ENCODE data around the gene TEAD1. TPM values are rescaled to one million over a fixed set of nuclear protein-coding genes. Genes with fewer than 3 reads are reported as not detected.

Gene TEAD1
- total RNA-seq, 4 donors from 2014 or later: 46.4 to 214 (median 61.2) TPM

DNA sequence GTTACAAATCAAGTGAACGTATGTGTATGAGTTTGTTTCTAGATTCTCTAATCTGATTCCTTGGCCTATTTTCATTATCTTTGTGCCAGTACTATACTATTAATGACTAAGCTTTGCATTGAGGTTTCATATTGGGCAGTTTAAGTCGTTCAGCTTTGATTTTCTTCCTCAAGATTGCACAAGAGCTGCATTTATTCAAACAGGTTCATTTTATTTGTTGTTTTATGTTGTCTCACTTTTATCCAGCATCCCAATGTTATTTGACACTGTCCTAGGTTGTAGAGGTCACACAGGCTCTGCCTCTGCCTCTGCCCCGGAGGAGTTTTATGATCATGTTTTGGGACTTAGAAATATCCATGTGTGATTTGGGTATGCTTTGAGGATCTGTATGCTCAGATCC is 79.8 kb downstream of the TEAD1 start:
- Histone ChIP-seq H3K36me3 (no peaks in the 10 kb centered on the region), H3K4me3 (no peak overlapping the region), H3K27ac (no peak overlapping the region), H3K4me1 (peaks cover 9 to 35% (median 14%) of the 10 kb centered on the region in 4 donors), H3K27me3 (no peaks in the 10 kb centered on the region), H3K9me3 (no peaks in the 10 kb centered on the region)
- in situ Hi-C loops (cut with MboI; ENCODE audit: low pct_ligation_motif_present in 1 of 4, low pct_unique_long_range_greater_than_20kb in 1 of 4, low sequenced_read_pairs in 3 of 4): no loop called here
- WGBS, 2 donors (ENCODE audit: low coverage in 1 of 2): 46 to 51% methylated on average over 2 to 3 of the region's 3 CpGs
- TF ChIP-seq, protein P1, sequence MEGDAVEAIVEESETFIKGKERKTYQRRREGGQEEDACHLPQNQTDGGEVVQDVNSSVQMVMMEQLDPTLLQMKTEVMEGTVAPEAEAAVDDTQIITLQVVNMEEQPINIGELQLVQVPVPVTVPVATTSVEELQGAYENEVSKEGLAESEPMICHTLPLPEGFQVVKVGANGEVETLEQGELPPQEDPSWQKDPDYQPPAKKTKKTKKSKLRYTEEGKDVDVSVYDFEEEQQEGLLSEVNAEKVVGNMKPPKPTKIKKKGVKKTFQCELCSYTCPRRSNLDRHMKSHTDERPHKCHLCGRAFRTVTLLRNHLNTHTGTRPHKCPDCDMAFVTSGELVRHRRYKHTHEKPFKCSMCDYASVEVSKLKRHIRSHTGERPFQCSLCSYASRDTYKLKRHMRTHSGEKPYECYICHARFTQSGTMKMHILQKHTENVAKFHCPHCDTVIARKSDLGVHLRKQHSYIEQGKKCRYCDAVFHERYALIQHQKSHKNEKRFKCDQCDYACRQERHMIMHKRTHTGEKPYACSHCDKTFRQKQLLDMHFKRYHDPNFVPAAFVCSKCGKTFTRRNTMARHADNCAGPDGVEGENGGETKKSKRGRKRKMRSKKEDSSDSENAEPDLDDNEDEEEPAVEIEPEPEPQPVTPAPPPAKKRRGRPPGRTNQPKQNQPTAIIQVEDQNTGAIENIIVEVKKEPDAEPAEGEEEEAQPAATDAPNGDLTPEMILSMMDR (IDR thresholded peaks at IDR 0.05): no peak
- TF ChIP-seq POLR2AphosphoS5 (IDR thresholded peaks at IDR 0.05) (no peak), POLR2A (IDR thresholded peaks at IDR 0.05) (no peak), EP300 (IDR thresholded peaks at IDR 0.05; ENCODE audit: low read depth) (no peak)
- intact Hi-C loops (cut with DNase I; ENCODE audit: low total_unique reads): no loop called here
- DNase-seq: no peak

DNA sequence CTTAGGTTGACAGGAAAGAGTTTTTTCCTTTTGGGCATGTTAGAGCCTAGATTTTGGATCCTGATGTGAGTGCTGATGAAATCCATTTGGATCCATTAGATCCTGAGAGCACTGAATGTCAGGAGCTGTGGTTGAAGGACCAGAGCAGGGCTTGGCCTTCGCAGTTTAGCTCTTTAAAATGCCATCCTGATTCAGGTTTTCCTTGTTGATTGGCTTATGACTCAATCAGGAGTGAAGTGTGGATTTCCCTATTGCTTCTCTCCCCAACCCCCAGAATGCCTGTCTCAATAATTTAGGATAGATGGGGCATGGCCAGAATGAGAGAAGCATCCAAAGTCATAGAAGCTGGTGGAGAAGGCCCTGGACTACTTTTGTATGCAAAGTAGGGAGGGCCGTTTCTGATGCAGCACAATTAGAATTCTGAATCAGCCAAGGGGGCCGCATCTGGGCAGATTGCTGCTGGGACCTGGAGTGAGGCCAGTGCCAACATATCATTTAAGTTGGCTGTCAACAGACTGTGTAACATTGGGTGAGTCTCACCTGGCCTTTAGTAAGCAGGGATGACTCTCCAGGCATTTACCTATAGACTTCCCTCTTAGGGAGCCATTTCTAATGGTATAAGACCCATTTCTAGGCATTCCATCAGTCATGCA is 80.5 kb downstream of the TEAD1 start:
- peak; percentile 15 for DNase-seq
- TF ChIP-seq, protein P1 (IDR thresholded peaks at IDR 0.05): no peak
- peaks cover 9 to 35% (median 14%) of the 10 kb centered on the region in 4 donors for H3K4me1 ChIP-seq
- no peak overlapping the region for H3K27ac ChIP-seq
- intact Hi-C loops (cut with DNase I; ENCODE audit: low total_unique reads): no loop called here
- in situ Hi-C loops (cut with MboI; ENCODE audit: low pct_ligation_motif_present in 1 of 4, low pct_unique_long_range_greater_than_20kb in 1 of 4, low sequenced_read_pairs in 3 of 4): no loop called here
- H3K36me3 ChIP-seq: no peaks in the 10 kb centered on the region
- 57% methylated on average over 3 of the region's 3 CpGs; no CpG with 5 or more reads in 1 of the 2 donors for WGBS, 2 donors (ENCODE audit: low coverage in 1 of 2)
- no peaks in the 10 kb centered on the region for H3K27me3 ChIP-seq
- no peaks in the 10 kb centered on the region for H3K9me3 ChIP-seq
- H3K4me3 ChIP-seq: no peak overlapping the region

DNA sequence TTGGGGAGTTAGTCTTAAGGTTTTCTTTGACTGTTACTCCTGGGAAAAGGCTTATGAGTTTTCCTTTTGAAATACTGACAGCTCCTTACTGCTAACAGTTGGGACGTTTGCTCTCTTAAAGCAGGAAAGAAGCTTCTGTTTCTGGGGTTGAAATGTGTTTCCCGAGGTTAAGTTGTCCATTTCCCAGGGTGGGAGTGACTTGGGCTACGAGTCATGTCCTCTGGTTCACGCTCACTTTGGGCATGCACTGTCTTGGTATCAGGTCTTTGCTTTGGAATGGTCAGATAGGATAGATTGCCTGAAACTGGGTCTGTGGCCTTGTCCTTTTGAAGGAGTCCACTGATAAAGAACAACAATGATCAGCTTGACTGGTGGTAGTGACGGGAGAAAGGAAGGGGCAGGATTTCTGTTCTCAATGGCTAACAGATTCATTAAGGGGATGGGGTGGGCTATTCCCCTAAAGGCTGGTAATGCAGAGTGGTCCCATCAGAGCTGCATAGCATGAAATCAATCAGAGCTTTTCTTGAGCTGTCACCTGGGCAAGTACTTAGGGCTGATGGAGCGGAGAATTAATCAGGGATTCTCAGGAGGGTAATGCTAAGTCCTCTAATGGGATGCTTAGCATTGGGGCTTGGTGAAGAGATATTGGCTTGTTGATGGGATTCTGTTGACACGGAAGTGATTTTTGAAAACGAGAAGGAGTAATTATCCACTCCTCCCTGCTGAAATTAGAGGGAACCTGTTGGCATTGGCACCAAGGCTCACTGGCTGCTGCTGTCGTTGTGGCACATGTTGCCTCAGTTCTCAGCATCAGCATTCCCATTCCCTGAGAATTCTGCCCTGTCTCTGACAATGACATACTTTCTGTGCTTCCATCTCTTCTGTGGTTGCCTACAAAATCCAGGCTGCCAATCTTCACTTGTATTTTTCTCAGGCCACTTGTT is 81.6 kb downstream of the TEAD1 start:
- no peaks in the 10 kb centered on the region for H3K36me3 ChIP-seq
- no peaks in the 10 kb centered on the region for H3K9me3 ChIP-seq
- intact Hi-C loops (cut with DNase I; ENCODE audit: low total_unique reads) (no loop called here), in situ Hi-C loops (cut with MboI; ENCODE audit: low pct_ligation_motif_present in 1 of 4, low pct_unique_long_range_greater_than_20kb in 1 of 4, low sequenced_read_pairs in 3 of 4) (no loop called here)
- H3K27me3 ChIP-seq: no peaks in the 10 kb centered on the region
- no peak for DNase-seq
- 71 to 72% methylated on average over 5 to 9 of the region's 9 CpGs for WGBS, 2 donors (ENCODE audit: low coverage in 1 of 2)
- no peak overlapping the region for H3K27ac ChIP-seq
- TF ChIP-seq POLR2AphosphoS5 (IDR thresholded peaks at IDR 0.05) (no peak), POLR2A (IDR thresholded peaks at IDR 0.05) (no peak), EP300 (IDR thresholded peaks at IDR 0.05; ENCODE audit: low read depth) (no peak)
- TF ChIP-seq, protein P1 (IDR thresholded peaks at IDR 0.05): no peak
- peaks cover 9 to 28% (median 14%) of the 10 kb centered on the region in 4 donors for H3K4me1 ChIP-seq
- H3K4me3 ChIP-seq: no peak overlapping the region

DNA sequence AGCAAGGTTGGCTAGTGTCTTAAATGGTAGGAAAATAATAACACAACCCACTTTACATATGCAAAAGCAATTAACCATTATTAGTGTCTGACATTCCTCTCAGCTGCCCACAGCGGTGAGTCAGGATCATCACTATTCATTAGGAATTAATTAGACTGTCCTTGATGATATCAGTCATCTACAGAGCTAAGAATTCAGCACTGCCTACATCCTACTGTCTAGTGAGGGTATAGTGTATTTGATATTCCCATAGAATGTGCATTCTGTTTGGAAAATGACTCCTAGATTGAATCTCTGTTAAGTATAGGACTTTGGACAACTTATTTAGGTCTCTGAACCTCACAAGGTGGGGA is 82.2 kb downstream of the TEAD1 start:
- no peak overlapping the region for H3K27ac ChIP-seq
- TF ChIP-seq POLR2AphosphoS5 (IDR thresholded peaks at IDR 0.05): no peak
- TF ChIP-seq EP300 (IDR thresholded peaks at IDR 0.05; ENCODE audit: low read depth): no peak
- TF ChIP-seq, protein P1 (IDR thresholded peaks at IDR 0.05): no peak
- TF ChIP-seq POLR2A (IDR thresholded peaks at IDR 0.05): no peak
- WGBS, 2 donors (ENCODE audit: low coverage in 1 of 2): 83 to 100% methylated on average over 1 of the region's 1 CpG
- no peak overlapping the region for H3K4me3 ChIP-seq
- H3K4me1 ChIP-seq: peaks cover 9 to 28% (median 14%) of the 10 kb centered on the region in 4 donors
- in situ Hi-C loops (cut with MboI; ENCODE audit: low pct_ligation_motif_present in 1 of 4, low pct_unique_long_range_greater_than_20kb in 1 of 4, low sequenced_read_pairs in 3 of 4): no loop called here
- no peak for DNase-seq
- H3K27me3 ChIP-seq: no peaks in the 10 kb centered on the region
- intact Hi-C loops (cut with DNase I; ENCODE audit: low total_unique reads): no loop called here
- no peaks in the 10 kb centered on the region for H3K36me3 ChIP-seq
- H3K9me3 ChIP-seq: no peaks in the 10 kb centered on the region
